A549 (cell line): ENCODE measurements around the gene OR10S1.

Experiments used
- CEBPB ChIP-seq, 2 experiments: fragments of >200 bp in 1 of 2; sonication (Bioruptor Twin) in 1 of 2; formaldehyde crosslinking in 1 of 2; IDR thresholded peaks; 2 replicates each; pipeline ENCODE4 v1.6.1; 2012 to 2016
- CTCF ChIP-seq: fragments of >200 bp; sonication (Bioruptor Twin); formaldehyde crosslinking; IDR thresholded peaks from 3 replicates; pipeline ENCODE4 v1.5.1; 2016
- JUNB ChIP-seq: fragments of >200 bp; sonication (Bioruptor Twin); formaldehyde crosslinking; IDR thresholded peaks from 2 replicates; pipeline ENCODE4 v1.6.1; 2016
- MAX ChIP-seq: IDR thresholded peaks from 2 replicates; pipeline ENCODE4 v1.6.1; 2012
- MAZ ChIP-seq: fragments of 150-350 bp; IDR thresholded peaks from 2 replicates; pipeline ENCODE4 v1.6.1; 2014; ENCODE audit warnings: antibody characterized with exemption, low read depth, low read length, borderline replicate concordance
- MYC ChIP-seq: IDR thresholded peaks from 2 replicates; pipeline ENCODE4 v1.6.1; 2012; ENCODE audit warnings: mild to moderate bottlenecking, inconsistent platforms, low read length, improper control_type of control experiment, borderline replicate concordance
- POLR2A ChIP-seq: IDR thresholded peaks from 2 replicates; pipeline ENCODE4 v1.6.1; 2012; ENCODE audit warnings: mild to moderate bottlenecking, low read length
- RAD21 ChIP-seq, 2 experiments: fragments of >200 bp in 1 of 2; sonication (Bioruptor Twin) in 1 of 2; formaldehyde crosslinking in 1 of 2; IDR thresholded peaks in 1 of 2; conservative IDR thresholded peaks in 1 of 2; 2 replicates in 1 of 2; 3 replicates in 1 of 2; pipeline ENCODE4 v1.6.1; 2012 to 2018; ENCODE audit warnings: inconsistent platforms in 1 of 2
- REST ChIP-seq: fragments of 200-600 bp; sonication (generic); IDR thresholded peaks from 2 replicates; pipeline ENCODE4 v1.6.1; 2016; ENCODE audit warnings: antibody characterized with exemption, mild to moderate bottlenecking, moderate library complexity
- RFX5 ChIP-seq: fragments of 450-650 bp; IDR thresholded peaks from 2 replicates; pipeline ENCODE4 v1.7.1; 2014; ENCODE audit warnings: antibody characterized with exemption, mild to moderate bottlenecking, moderate library complexity
- RNF2 ChIP-seq: fragments of 200-600 bp; sonication (generic); IDR thresholded peaks from 2 replicates; pipeline ENCODE4 v1.6.1; 2016; ENCODE audit warnings: low read depth, mild to moderate bottlenecking, antibody characterized with exemption, moderate library complexity, borderline replicate concordance
- SMC3 ChIP-seq: fragments of >200 bp; sonication (Bioruptor Twin); formaldehyde crosslinking; IDR thresholded peaks from 3 replicates; pipeline ENCODE4 v1.6.1; 2018; ENCODE audit warnings: inconsistent platforms
- SREBF2 ChIP-seq: fragments of 450-650 bp; IDR thresholded peaks from 2 replicates; pipeline ENCODE4 v1.6.1; 2014; ENCODE audit warnings: mild to moderate bottlenecking, moderate library complexity

GRCh38 chr11:123939317-123939716 lies 38.3 kb downstream of the OR10S1 start, which contains the start of gene OR4D5:
- no peak for TF ChIP-seq MAX
- no peak for TF ChIP-seq POLR2A
- no peak for TF ChIP-seq MAZ
- no peak for TF ChIP-seq SREBF2
- no peak for TF ChIP-seq CTCF
- no peak for TF ChIP-seq JUNB
- no peak for TF ChIP-seq SMC3
- TF ChIP-seq CEBPB (IDR thresholded peaks at IDR 0.05), result no peak
- TF ChIP-seq MYC, result no peak
- TF ChIP-seq RAD21 (conservative IDR thresholded peaks at IDR 0.05 in 1 of 2, IDR thresholded peaks at IDR 0.05 in 1 of 2), result no peak
- TF ChIP-seq RNF2, result no peak
- TF ChIP-seq REST, result no peak
- TF ChIP-seq RFX5, result no peak
